ENCODE results near the gene ASPRV1.

DNA sequence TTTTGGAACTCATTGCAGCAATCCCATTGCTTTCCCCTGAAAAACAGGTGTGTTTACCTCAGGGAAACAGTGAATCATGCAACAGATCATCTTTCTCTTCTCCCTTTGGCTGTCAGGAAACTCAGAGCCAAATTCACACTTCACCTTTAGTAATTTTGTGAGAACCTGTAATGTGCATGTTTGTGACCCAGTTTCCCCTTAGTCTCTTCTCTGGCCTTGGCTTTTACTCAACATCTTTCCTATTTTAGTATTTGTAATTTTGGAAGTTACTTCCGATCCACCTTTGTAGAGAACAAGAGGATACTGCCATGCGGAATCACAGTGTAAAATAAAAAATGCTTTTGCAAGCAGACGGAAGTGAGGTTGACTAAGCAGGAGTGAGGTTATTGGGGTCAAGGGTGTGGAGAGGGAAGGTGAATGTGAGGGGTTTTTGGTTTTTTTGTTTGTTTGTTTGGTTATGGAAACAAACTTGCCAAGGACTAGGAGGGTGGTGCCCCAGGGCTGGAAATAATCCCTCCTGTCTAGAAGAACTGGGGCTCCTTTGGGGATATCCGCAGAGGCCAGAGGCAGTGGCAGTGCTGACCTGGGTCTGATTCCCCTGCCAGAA lies 14.0 kb downstream of the ASPRV1 start:
- TF ChIP-seq EP300 (IDR thresholded peaks at IDR 0.05), result no peak
- TF ChIP-seq CTCF (IDR thresholded peaks at IDR 0.05), result no peak
